Measurements from ENCODE around the gene UIMC1. TPM values are rescaled to one million over a fixed set of nuclear protein-coding genes. Genes with fewer than 3 reads are reported as not detected.

Gene UIMC1
- total RNA-seq, 1 experiment from 2014 or later, result 57.7 TPM

DNA sequence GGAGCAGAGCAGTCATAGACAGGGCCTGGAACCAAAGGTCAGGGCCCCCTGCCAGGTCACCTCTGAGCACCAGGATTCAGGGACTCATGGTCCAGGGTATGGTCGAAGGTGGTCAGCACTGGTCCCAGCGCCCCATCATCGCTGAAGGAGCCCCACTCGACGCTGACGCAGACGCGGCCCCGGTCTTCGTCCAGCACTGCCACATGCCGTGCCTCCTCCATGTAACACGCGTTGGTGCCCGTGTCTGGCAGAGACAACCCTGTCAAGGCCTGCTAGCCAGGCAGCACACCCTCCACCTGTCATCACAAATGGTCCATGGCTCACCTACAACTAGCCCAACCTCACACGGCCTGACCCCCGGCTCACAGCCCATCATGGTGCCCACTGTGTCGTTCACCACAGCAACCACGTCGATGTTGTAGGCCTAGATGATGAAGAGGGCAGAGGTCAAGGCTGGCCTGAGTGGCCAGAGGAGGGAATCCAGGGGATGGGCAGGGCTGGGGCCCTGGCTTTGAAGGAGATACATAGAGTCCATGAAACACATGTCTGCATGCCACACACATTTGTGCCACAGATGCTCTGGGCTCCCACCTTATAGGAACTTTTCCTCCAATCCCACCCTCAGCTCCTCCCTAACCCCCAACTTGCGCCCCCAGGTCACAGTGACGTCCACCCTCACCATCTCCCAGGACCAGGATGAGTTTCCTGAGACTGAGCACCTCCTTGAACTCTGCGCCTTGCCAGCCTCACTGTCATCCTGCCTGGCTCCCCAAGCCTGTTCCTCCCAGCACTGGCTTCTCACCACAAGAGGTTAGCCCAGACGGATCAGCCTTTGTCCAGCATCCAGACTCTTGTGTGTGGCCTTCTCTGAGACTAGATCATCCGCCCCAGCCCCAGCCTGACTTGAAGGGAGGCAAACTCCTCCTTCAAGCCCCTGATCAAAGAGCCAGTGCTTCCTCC is 117.0 kb downstream of the UIMC1 start:
- H3K4me1 ChIP-seq (ENCODE audit: low read length), result no peaks in the 10 kb centered on the region
- no peaks in the 10 kb centered on the region for H4K20me1 ChIP-seq (ENCODE audit: insufficient read depth, low read depth, low read length)
- H3K79me2 ChIP-seq (ENCODE audit: low read length), result no peaks in the 10 kb centered on the region
- H3K27ac ChIP-seq (ENCODE audit: low read length), result no peak overlapping the region
- no peak for DNase-seq
- H3K9me2 ChIP-seq (replicated peaks; ENCODE audit: insufficient read depth, low read length), result no peaks in the 10 kb centered on the region
- H2AFZ ChIP-seq (ENCODE audit: low read length), result no peak overlapping the region
- no peak overlapping the region for H3K4me3 ChIP-seq (ENCODE audit: low read length)
- H3K9ac ChIP-seq (ENCODE audit: low read length), result no peak overlapping the region
- H3K36me3 ChIP-seq (ENCODE audit: insufficient read depth, low read length), result no peaks in the 10 kb centered on the region
- H3K4me2 ChIP-seq (ENCODE audit: low read depth, low read length, poor library complexity, severe bottlenecking), result no peak overlapping the region
- H3K27me3 ChIP-seq (ENCODE audit: low read length), result no peaks in the 10 kb centered on the region
- no peaks in the 10 kb centered on the region for H3K9me3 ChIP-seq (ENCODE audit: low read length)

DNA sequence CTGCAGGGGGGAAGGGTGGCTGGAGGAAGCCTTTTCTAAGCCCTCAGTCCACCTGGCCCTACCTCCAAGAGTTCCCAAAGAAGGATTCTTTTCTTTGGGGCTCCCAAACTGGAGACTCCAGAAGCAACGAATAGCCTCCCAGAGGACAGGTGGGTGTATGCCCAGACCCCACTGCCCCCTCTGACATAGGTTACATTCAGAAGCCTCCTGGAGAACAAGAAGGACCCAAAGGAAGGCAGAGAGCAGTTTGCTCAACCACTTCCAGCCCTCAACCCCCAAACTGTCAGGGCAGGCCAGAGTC is 117.8 kb downstream of the UIMC1 start:
- Histone ChIP-seq H3K9me2 (replicated peaks; ENCODE audit: insufficient read depth, low read length) (no peaks in the 10 kb centered on the region), H4K20me1 (ENCODE audit: insufficient read depth, low read depth, low read length) (no peaks in the 10 kb centered on the region), H3K79me2 (ENCODE audit: low read length) (no peaks in the 10 kb centered on the region), H2AFZ (ENCODE audit: low read length) (no peak overlapping the region), H3K4me3 (ENCODE audit: low read length) (no peak overlapping the region), H3K9ac (ENCODE audit: low read length) (no peak overlapping the region), H3K27me3 (ENCODE audit: low read length) (no peaks in the 10 kb centered on the region), H3K36me3 (ENCODE audit: insufficient read depth, low read length) (no peaks in the 10 kb centered on the region), H3K27ac (ENCODE audit: low read length) (no peak overlapping the region), H3K4me2 (ENCODE audit: low read depth, low read length, poor library complexity, severe bottlenecking) (no peak overlapping the region), H3K4me1 (ENCODE audit: low read length) (no peaks in the 10 kb centered on the region), H3K9me3 (ENCODE audit: low read length) (no peaks in the 10 kb centered on the region)
- no peak for DNase-seq

DNA sequence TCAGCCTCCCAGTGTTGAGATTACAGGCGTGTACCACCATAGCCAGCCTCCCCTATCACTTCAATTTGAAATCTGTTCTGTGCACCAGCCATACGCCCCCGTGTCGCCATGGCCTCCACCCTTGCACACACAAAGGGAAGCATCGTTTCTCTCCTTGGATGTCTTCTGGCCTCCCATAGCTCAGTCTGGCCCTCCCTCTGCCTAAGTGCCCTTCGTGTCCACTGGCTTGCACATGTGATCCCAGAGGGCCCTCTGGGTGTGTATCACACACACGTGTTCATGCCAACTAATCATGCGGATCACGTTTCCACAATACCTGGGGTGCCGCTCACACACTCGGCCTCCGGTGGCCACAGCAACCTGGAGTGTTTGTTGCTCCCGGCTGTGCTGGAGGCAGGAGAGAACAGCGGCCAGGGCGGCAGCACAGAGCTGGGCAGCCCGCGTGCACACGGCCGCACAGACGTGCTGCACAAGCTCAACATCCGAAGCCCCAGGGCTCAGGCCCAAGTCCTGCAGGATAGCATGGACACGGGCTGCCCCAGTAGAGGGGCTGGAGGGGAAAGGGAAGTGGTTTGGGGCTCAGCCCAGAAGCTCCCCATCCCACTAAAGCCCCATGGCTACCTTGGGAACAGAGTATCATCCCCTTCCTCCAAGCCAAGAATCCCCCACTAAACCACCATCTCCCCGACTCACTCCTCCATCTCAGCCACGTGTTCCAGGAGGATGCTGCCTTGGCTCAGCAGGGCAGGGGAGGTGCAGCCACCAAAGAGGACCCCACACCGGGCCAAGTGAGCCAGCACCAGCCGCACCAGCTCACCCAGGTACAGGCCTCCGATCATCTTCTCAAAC is 118.3 kb downstream of the UIMC1 start:
- no peak overlapping the region for H3K27ac ChIP-seq (ENCODE audit: low read length)
- no peak for DNase-seq
- H3K9ac ChIP-seq (ENCODE audit: low read length), result no peak overlapping the region
- H4K20me1 ChIP-seq (ENCODE audit: insufficient read depth, low read depth, low read length), result no peaks in the 10 kb centered on the region
- H3K4me2 ChIP-seq (ENCODE audit: low read depth, low read length, poor library complexity, severe bottlenecking), result no peak overlapping the region
- H3K9me2 ChIP-seq (replicated peaks; ENCODE audit: insufficient read depth, low read length), result no peaks in the 10 kb centered on the region
- H3K4me3 ChIP-seq (ENCODE audit: low read length), result no peak overlapping the region
- H3K9me3 ChIP-seq (ENCODE audit: low read length), result no peaks in the 10 kb centered on the region
- H2AFZ ChIP-seq (ENCODE audit: low read length), result no peak overlapping the region
- H3K27me3 ChIP-seq (ENCODE audit: low read length), result no peaks in the 10 kb centered on the region
- H3K4me1 ChIP-seq (ENCODE audit: low read length), result no peaks in the 10 kb centered on the region
- H3K36me3 ChIP-seq (ENCODE audit: insufficient read depth, low read length), result no peaks in the 10 kb centered on the region
- H3K79me2 ChIP-seq (ENCODE audit: low read length), result no peaks in the 10 kb centered on the region

DNA sequence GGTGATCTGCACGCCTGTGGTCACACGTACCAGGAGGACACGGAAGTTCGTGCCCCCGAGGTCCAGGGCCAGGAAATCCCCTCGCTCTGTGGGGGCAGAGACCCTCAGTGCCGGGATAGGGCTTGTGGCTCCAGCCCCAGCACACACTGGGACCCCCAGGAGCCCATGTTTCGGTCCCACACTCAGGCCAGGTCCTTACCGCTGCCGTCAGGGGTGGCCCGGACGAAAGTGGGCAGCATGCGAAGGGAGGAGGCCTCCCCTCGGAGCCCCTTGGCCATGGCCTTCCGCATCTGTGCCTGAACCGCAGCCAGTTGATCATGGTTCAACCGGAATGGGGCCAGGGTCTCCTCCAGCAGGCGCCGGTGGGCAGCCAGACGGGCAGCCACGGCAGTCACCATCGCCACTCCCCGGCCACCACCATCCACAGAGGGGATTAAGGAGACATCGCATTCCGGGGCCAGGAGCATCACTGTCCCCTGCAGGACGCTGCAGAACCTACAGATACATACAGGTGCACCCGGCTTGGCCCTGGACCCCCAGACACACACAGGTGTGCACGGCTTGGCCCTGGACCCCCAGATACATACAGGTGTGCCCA is 119.2 kb downstream of the UIMC1 start:
- H2AFZ ChIP-seq (ENCODE audit: low read length), result no peak overlapping the region
- no peaks in the 10 kb centered on the region for H3K27me3 ChIP-seq (ENCODE audit: low read length)
- no peak for DNase-seq
- H3K9me3 ChIP-seq (ENCODE audit: low read length), result no peaks in the 10 kb centered on the region
- H3K4me1 ChIP-seq (ENCODE audit: low read length), result no peaks in the 10 kb centered on the region
- H3K9ac ChIP-seq (ENCODE audit: low read length), result no peak overlapping the region
- no peak overlapping the region for H3K4me2 ChIP-seq (ENCODE audit: low read depth, low read length, poor library complexity, severe bottlenecking)
- H3K27ac ChIP-seq (ENCODE audit: low read length), result no peak overlapping the region
- no peaks in the 10 kb centered on the region for H3K9me2 ChIP-seq (replicated peaks; ENCODE audit: insufficient read depth, low read length)
- no peaks in the 10 kb centered on the region for H3K36me3 ChIP-seq (ENCODE audit: insufficient read depth, low read length)
- H4K20me1 ChIP-seq (ENCODE audit: insufficient read depth, low read depth, low read length), result no peaks in the 10 kb centered on the region
- no peak overlapping the region for H3K4me3 ChIP-seq (ENCODE audit: low read length)
- H3K79me2 ChIP-seq (ENCODE audit: low read length), result no peaks in the 10 kb centered on the region

DNA sequence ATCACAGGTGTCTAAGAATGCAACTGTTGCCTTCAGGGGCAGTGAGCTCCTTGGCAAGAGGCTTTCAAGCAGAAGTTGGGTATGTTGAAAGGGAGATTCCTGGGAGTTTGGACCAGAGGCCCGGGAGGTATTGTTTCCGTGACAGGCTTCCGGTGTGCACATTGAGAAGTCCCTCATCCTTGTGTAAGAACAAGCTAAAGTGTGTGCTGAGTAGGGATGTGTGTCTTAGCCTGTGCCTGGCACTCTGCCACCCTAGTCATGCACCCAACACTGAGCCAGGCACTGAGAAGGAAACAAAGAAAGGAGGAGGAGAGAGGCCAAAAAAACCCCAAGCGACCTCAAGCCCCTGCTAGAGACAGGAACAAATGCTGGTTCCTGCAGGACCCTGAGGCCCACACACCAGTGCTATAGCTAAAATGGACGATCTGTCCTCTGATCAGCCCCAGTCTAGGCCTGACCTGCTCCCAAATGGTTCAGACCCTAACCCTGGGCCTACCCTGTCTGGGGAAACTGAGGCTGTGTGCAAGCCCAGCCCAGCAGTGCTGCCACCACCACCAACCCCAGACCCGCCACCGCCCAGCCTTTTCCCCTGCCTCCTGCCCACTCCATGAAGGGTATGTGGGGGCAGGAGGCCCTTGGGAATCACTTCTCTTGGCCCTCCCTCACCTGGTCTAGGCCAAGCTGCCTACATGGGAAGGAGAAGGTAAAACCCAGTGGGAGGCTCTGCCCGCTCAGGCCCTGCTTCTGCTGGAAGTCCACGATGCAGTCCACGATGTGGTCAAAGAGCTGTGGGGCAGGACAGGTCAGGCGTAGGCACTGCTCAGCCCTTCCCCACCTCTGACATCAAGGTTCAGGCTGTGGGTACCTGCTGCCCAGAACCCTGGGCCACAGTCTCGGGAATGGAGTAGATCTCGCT is 120.0 kb downstream of the UIMC1 start:
- no peaks in the 10 kb centered on the region for H3K4me1 ChIP-seq (ENCODE audit: low read length)
- no peaks in the 10 kb centered on the region for H3K9me2 ChIP-seq (replicated peaks; ENCODE audit: insufficient read depth, low read length)
- DNase-seq, result no peak
- H3K4me3 ChIP-seq (ENCODE audit: low read length), result no peak overlapping the region
- H3K27ac ChIP-seq (ENCODE audit: low read length), result no peak overlapping the region
- H4K20me1 ChIP-seq (ENCODE audit: insufficient read depth, low read depth, low read length), result 0 out of 2 replicates have a peak, but pooled peaks cover 2% of the 10 kb centered on the region
- H3K9me3 ChIP-seq (ENCODE audit: low read length), result no peaks in the 10 kb centered on the region
- H3K27me3 ChIP-seq (ENCODE audit: low read length), result no peaks in the 10 kb centered on the region
- H3K36me3 ChIP-seq (ENCODE audit: insufficient read depth, low read length), result no peaks in the 10 kb centered on the region
- H2AFZ ChIP-seq (ENCODE audit: low read length), result no peak overlapping the region
- no peak overlapping the region for H3K4me2 ChIP-seq (ENCODE audit: low read depth, low read length, poor library complexity, severe bottlenecking)
- H3K9ac ChIP-seq (ENCODE audit: low read length), result no peak overlapping the region
- no peaks in the 10 kb centered on the region for H3K79me2 ChIP-seq (ENCODE audit: low read length)

DNA sequence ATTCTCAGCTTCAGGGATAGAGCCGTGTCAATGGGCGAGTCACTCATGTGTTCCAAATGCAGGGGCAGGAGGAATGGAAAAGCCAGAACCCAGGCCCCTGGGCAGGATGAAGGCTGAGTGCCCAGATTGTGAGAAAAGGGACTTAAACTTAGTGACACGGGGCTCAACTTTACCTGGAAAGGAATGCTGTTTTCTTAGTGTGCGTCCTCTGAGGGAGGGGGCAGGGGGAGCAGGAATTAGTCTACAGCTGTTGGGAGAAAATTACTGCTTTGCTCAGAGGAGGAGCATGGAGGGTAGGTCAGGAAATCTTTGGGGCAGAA is 122.0 kb downstream of the UIMC1 start:
- Histone ChIP-seq H3K79me2 (ENCODE audit: low read length) (no peaks in the 10 kb centered on the region), H3K27ac (ENCODE audit: low read length) (no peak overlapping the region), H3K4me3 (ENCODE audit: low read length) (no peak overlapping the region), H3K9me2 (replicated peaks; ENCODE audit: insufficient read depth, low read length) (no peaks in the 10 kb centered on the region), H3K4me1 (ENCODE audit: low read length) (no peaks in the 10 kb centered on the region), H3K27me3 (ENCODE audit: low read length) (no peaks in the 10 kb centered on the region), H3K36me3 (ENCODE audit: insufficient read depth, low read length) (no peaks in the 10 kb centered on the region), H3K9ac (ENCODE audit: low read length) (no peak overlapping the region), H3K9me3 (ENCODE audit: low read length) (no peaks in the 10 kb centered on the region), H4K20me1 (ENCODE audit: insufficient read depth, low read depth, low read length) (0 out of 2 replicates have a peak, but pooled peaks cover 2% of the 10 kb centered on the region), H2AFZ (ENCODE audit: low read length) (no peak overlapping the region), H3K4me2 (ENCODE audit: low read depth, low read length, poor library complexity, severe bottlenecking) (no peak overlapping the region)
- DNase-seq, result no peak

DNA sequence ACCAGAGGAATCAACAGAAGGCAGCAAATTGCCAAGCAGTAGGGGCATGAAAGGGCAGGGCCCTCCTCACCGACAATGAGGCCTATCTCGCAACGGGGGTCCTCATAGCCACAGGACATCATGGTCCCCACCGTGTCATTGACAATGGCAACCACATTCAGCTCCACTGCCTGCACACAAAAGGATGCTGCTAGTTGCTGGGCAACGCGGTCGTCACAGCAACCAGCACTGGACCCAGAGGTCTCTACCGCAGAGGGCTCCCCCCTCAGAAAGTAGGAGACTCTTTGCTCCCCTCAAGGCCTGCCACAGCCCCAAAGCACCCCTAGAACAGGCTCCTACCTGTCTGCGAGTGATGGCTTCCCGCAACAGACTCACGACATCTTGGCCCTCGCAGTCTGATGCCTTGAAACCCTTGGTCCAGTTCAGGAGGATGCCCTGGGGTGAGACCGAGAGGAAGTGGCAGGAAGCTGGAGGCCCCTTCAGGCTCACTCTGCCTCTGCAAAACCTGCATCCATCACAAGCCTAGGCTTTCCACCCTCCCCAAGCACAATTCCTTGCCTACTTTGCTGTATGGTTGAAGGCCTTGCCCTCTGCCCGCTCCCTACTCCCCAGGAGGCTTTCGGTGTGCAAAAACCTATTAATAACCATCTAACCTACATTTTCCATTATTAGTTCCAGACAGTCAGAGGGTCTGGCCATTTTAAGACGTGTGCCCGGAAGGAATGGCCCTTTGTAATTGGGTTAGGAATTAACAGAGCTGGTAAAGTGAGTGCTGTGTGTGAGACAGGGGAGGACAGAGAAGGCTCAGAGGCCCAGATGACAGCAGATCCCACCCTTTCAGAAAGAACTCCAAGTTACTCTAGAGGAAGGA is 122.6 kb downstream of the UIMC1 start:
- Histone ChIP-seq H3K4me1 (ENCODE audit: low read length) (no peaks in the 10 kb centered on the region), H3K36me3 (ENCODE audit: insufficient read depth, low read length) (no peaks in the 10 kb centered on the region), H2AFZ (ENCODE audit: low read length) (no peak overlapping the region), H4K20me1 (ENCODE audit: insufficient read depth, low read depth, low read length) (0 out of 2 replicates have a peak, but pooled peaks cover 2% of the 10 kb centered on the region), H3K27ac (ENCODE audit: low read length) (no peak overlapping the region), H3K79me2 (ENCODE audit: low read length) (no peaks in the 10 kb centered on the region), H3K4me3 (ENCODE audit: low read length) (no peak overlapping the region), H3K4me2 (ENCODE audit: low read depth, low read length, poor library complexity, severe bottlenecking) (no peak overlapping the region), H3K9me3 (ENCODE audit: low read length) (no peaks in the 10 kb centered on the region), H3K9ac (ENCODE audit: low read length) (no peak overlapping the region), H3K27me3 (ENCODE audit: low read length) (no peaks in the 10 kb centered on the region), H3K9me2 (replicated peaks; ENCODE audit: insufficient read depth, low read length) (no peaks in the 10 kb centered on the region)
- DNase-seq, result no peak

All from Karpas-422 (cell line).